HG02759 (cell line): ENCODE measurements around the gene EXOC8.

ENCODE experiments used
- ATAC-seq: cut with Tn5 transposase; IDR thresholded peaks from one replicate; pipeline ENCODE4 v1.9.1; 2021; ENCODE audit warnings: mild to moderate bottlenecking, moderate library complexity; ENCODE audit not compliant: unreplicated experiment

The EXOC8 gene

DNA sequence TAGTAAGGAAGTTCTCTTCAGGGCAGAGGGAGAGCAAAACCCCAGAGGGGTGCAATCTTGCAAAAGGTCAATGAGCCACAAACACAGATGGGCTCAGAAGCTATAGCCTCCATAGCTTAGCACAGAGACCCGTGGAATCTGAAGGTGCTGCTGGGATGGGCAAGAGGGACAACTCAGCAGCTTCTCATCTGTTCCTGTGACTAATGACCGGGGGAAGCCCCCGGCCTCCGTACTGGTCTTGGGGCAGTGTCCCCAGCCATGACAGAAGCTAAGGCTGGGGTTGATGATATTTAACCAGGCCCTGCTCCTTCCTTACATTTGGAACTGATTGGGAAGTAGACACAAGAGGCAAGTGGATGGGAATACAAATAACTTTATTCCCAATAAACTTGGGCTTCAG is 19.1 kb downstream of the EXOC8 start:
- no peak for ATAC-seq

DNA sequence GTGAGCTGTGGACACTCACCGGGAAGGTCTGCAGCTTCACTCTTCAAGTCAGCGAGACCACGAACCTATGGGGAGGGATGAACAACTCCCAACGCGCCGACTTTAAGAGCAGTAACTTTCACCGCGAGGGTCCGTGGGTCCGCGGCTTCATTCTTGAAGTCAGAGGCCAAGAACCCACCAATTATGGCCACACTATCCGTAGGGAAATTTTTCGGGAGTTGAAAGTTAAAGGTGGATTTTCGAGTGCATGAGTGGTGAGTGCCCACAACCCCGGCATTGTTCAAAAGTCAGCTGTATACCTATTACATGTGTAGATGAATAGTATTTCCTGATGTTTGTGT is 19.7 kb downstream of the EXOC8 start:
- ATAC-seq: no peak

DNA sequence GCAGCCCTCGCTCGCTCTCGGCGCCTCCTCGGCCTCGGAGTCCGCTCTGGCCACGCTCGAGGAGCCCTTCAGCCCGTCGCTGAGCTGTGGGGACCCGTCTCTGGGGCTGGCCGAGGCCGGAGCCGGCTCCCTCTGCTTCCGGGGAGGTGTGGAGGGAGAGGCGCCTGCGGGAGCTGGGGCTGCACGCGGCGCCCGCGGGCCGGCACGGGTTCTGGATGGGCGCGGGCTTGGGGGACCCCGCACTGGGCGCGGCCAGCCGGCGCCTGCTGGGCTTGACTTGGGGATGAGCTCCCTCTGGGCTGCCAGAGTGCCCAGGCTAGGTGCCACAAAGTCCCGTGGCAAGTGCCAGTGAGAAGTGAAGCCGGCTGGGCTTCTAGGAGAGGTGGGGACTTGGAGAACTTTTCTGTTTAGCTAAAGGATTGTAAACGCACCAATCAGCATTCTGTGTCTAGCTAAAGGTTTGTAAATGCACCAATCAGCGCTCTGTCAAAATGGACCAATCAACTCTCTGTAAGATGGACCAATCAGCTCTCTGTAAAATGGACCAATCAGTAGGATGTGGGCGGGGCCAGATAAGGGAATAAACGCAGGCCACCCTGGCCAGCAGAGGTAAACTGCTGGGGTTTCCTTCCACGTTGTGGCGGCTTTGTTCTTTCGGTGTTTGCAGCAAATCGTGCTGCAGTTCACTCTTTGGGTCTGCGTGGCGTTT is 20.2 kb downstream of the EXOC8 start:
- ATAC-seq: no peak

DNA sequence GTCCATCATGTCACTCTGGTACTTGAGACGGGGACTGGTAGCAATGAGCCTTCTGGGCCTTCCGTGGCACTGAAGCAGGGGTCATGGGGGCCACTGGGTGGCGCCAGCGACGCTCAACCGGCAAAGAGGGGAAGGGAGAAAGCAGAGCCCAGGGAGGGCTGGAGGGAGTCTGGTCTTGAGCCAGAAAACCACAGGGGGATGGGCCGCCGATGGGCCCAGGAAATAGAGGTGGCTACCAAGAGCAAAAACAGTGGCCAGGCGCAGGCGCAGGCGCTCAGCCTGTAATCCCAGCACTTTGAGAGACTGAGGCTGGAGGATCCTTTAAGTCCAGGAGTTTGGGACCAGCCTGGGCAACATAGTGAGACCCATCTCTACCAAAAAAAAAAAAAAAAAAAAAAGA is 21.8 kb downstream of the EXOC8 start:
- ATAC-seq: peak; percentile 78

DNA sequence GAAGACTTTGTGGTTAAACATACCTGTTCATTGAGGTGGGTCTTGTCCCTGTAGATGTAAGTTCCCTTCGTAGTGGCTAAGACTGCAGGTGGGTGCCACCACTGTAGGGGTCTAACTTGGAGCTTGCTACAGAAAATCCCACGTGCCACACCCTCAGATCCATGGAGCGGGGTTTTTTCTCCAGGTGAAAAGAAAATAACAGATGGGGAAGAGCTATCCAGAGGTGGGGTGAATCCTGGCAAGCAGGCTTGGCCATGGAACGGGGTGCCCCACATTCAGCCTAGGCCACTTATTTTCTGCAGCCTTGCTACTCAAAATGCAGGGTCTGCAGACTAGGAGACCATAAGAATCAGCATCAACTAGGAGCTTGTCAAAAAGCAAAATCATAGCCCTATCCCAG is 24.0 kb downstream of the EXOC8 start:
- ATAC-seq: no peak

DNA sequence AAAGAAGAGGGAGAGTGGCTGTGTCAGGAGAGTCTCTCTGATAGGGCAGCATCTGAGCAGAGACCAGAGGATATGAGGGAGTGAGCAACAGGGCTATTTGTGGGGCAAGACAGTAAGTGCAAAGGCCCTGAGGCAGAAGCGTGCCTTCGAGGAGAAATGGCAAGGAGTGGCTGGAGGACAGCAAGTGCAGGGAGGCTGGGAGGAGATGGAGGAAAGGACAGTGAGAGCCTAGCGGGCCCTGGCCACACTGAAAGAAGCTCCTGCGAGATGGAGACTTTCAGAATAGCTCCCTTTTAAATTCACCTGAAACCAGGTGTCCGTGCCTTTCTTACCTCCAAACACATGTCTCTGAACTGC is 25.2 kb downstream of the EXOC8 start:
- ATAC-seq: no peak

DNA sequence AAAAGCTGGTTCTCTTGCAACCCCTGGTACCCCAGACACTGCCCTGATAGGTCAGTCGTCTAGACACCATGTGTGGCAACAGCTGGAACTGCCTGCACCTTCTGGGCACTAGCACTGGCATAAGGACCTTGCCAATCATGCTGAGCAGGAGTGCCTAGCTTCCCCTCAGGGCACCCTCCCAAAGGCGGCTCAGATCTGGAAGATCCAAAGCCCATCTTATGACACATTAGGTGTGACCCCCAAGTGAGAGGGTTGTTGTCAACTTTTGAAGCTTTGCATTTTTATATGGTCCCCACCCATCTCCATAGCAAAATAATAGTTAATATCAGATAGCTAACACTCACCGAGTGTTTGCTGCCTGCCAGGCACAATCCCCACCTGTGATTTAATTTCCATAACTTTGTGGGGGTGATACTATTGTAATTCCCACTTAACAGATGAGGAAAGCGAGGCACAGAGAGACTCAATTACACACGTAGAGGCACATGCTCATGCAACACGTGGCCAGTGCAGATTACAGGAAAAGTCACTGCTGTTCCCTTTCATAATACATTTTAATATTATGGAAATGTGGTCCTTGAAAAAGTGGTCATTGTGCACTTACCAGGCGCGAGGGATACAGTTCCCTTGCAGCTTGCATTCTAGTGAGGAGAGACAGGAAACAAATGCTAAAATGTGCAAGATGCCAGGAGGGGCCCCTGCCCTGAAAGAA is 25.8 kb downstream of the EXOC8 start:
- ATAC-seq: no peak

DNA sequence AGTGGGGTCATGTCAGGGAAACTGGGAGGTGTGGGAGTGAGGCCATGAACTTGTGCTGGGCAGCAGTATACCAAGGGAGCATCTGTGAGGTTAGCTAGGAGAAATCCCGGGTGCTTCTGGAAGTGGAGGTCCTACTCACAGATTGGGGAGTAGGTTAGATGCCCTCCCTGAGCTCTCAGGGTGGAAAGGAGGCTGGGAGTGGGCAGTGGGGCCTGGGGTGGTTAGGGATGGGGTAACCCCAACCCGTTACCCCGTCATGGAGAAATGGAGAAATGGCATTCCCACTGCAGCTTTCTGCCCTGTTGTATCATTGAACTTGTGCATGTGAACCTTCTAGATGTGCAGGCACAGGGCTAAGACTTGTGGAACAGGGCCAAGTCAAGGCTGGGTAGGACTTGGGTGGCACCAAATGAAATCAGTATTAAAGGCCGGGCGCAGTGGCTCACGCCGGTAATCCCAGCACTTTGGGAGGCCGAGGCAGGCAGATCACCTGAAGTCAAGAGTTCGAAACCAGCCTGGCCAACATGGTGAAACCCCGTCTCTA is 27.2 kb downstream of the EXOC8 start:
- no peak for ATAC-seq

DNA sequence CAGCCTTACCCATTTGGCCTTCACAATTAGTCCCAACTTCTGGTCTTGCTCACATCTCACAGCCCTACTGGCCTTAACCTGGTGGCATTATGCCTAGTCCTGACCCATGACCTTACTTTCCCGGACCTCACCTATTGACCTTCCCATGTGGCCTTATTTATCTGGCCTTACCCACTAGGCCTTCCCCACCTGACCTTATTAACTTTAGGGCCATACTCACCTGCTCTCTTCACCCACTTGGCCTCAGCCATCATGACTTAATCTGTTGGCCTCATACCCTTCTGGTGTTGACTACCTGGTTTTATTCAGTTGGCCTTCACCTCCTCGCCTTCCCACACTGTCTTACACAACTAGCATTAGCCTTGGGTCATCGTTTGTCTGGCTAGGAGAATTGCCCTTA is 35.7 kb downstream of the EXOC8 start:
- ATAC-seq: no peak

DNA sequence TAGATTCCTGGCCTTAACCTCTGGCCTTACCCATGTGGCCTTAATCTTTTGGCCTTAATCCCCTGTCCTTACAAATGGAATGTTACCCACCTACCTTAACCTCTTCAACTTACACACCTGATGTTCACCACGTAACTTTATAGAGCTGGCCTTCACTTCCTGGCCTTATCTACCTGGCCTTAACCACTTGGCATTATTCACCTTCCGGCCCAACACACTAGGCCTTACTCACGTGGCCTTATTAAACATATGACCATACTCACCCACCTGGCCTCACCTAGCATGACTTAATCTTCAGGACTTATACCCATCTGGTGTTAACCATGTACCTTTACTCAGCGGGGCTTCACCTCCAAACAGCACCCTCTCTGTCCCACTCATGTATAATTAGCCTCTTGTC is 41.7 kb downstream of the EXOC8 start:
- no peak for ATAC-seq

DNA sequence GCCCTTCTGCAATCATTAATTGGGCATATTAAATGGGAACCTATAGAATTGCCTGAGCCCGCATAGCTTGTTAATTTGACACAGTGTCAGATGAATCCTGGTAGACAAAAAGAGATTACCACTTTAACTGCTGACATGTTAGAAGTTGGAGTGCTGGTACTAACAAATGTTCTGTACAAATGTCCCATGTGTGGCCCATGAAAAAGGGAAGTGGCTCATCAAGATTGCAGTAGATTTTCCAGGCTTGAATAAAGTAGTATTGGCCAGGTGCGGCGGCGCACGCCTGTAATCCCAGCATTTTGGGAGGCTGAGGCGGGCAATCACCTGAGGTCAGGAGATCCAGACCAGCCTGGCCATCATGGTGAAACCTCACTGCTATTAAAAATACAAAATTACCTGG is 51.0 kb downstream of the EXOC8 start:
- no peak for ATAC-seq

DNA sequence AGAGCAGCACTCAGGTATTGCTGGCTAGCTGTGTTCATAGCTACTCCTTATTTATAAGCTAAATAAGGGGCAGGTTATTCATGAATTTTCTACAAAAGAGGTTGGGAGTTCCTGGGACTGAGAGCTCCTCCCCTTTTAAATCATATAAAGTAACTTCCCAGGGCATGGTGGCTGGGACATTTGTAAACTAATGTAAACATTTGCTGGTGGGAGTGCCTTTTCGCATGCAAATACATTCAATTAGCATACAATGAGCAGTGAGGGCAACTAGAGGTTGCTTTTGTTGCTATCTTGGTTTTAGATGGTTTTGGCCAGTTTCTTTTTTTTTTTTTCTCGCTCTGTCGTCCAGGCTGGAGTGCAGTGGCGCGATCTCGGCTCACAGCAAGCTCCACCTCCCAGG is 53.2 kb downstream of the EXOC8 start:
- no peak for ATAC-seq
